Hepatocyte (in vitro differentiated cells): ENCODE data around the gene PHACTR1. TPM values are rescaled to one million over a fixed set of nuclear protein-coding genes. Genes with fewer than 3 reads are reported as not detected.

Source experiments
- DNase-seq: peaks from one replicate; pipeline ENCODE4 v3.0.0-alpha.2; 2016; ENCODE audit warnings: low spot score
- H2AFZ ChIP-seq: fragments of 200-600 bp; sonication (generic); 2 replicates; pipeline ENCODE4 v1.6.0; 2016; ENCODE audit warnings: antibody characterized with exemption, mild to moderate bottlenecking
- H3K27ac ChIP-seq: fragments of 200-600 bp; sonication (generic); 2 replicates; pipeline ENCODE4 v1.5.1; 2016; ENCODE audit warnings: mild to moderate bottlenecking
- H3K27me3 ChIP-seq: fragments of 200-600 bp; sonication (generic); 2 replicates; pipeline ENCODE4 v1.6.1; 2016
- H3K36me3 ChIP-seq: fragments of 200-600 bp; sonication (generic); replicated peaks from 2 replicates; pipeline ENCODE4 v1.5.1; 2016; ENCODE audit warnings: low read depth; ENCODE audit not compliant: insufficient read depth
- H3K4me1 ChIP-seq: fragments of 200-600 bp; sonication (generic); 2 replicates; pipeline ENCODE4 v1.5.1; 2016; ENCODE audit warnings: mild to moderate bottlenecking, moderate library complexity; ENCODE audit not compliant: insufficient read depth
- H3K4me2 ChIP-seq: fragments of 200-600 bp; sonication (generic); 2 replicates; pipeline ENCODE4 v1.6.0; 2016
- H3K4me3 ChIP-seq: fragments of 200-600 bp; sonication (generic); 2 replicates; pipeline ENCODE4 v1.5.1; 2016; ENCODE audit warnings: mild to moderate bottlenecking
- H3K79me2 ChIP-seq: fragments of 200-600 bp; sonication (generic); 2 replicates; pipeline ENCODE4 v1.6.0; 2017; ENCODE audit warnings: mild to moderate bottlenecking
- H3K9me2 ChIP-seq: fragments of 200-600 bp; sonication (generic); replicated peaks from 2 replicates; pipeline ENCODE4 v1.6.0; 2017; ENCODE audit warnings: mild to moderate bottlenecking; ENCODE audit not compliant: insufficient read depth
- H3K9me3 ChIP-seq: fragments of 200-600 bp; sonication (generic); 2 replicates; pipeline ENCODE4 v1.5.1; 2016; ENCODE audit warnings: low read depth, mild to moderate bottlenecking
- H4K20me1 ChIP-seq: fragments of 200-600 bp; sonication (generic); 2 replicates; pipeline ENCODE4 v1.6.0; 2016; ENCODE audit warnings: mild to moderate bottlenecking; ENCODE audit not compliant: insufficient read depth, poor library complexity, severe bottlenecking
- CTCF ChIP-seq: fragments of 200-600 bp; sonication (generic); IDR thresholded peaks from 2 replicates; pipeline ENCODE4 v1.5.1; 2016; ENCODE audit warnings: antibody characterized with exemption, mild to moderate bottlenecking; ENCODE audit not compliant: poor library complexity
- EZH2 ChIP-seq: fragments of 200-600 bp; sonication (generic); IDR thresholded peaks from 2 replicates; pipeline ENCODE4 v1.6.1; 2016; ENCODE audit warnings: antibody characterized with exemption, mild to moderate bottlenecking, borderline replicate concordance
- EZH2phosphoT487 ChIP-seq: fragments of 200-600 bp; sonication (generic); IDR thresholded peaks from one replicate; pipeline ENCODE4 v1.6.1; 2018; ENCODE audit warnings: antibody characterized with exemption, mild to moderate bottlenecking, low read depth, moderate library complexity; ENCODE audit not compliant: unreplicated experiment, severe bottlenecking
- WGBS: methylation state at CpG from one replicate; pipeline ENCODE4 v1.1.6; 2016; ENCODE audit warnings: low lambda C conversion rate; ENCODE audit errors: missing lambda C conversion rate; 5-methylcytosine and 5-hydroxymethylcytosine counted together
- polyA plus RNA-seq: library from polyadenylated mRNA; unstranded; fragments of >200 nt; fragmentation: Nextera tagmentation; extraction: Ambion mirVana; gene quantifications from 2 replicates; pipeline ENCODE4 v1.2.1, GENCODE V29; 2016
- total RNA-seq: library from RNA; depleted of rRNA; stranded (reverse); fragments of >200 nt; gene quantifications from 2 replicates; pipeline ENCODE4 v1.2.3, GENCODE V29; 2014

Gene PHACTR1
- total and polyA plus RNA-seq, 2 experiments from 2014 or later, result 3.0 to 4.3 TPM

- H3K4me1 ChIP-seq, result no peaks in the 10 kb centered on the region
- no peaks in the 10 kb centered on the region for H3K36me3 ChIP-seq
- no peak for TF ChIP-seq EZH2
- no peak for TF ChIP-seq EZH2phosphoT487
- TF ChIP-seq CTCF, result no peak
- H2AFZ ChIP-seq, result no peak overlapping the region
- H3K27me3 ChIP-seq, result no peaks in the 10 kb centered on the region
- H3K79me2 ChIP-seq, result no peaks in the 10 kb centered on the region
- H3K27ac ChIP-seq, result no peak overlapping the region
- DNase-seq, result no peak
- H3K4me3 ChIP-seq, result no peak overlapping the region
- no peak overlapping the region for H3K4me2 ChIP-seq
- H3K9me2 ChIP-seq, result no peaks in the 10 kb centered on the region
- H3K9me3 ChIP-seq, result no peaks in the 10 kb centered on the region
- H4K20me1 ChIP-seq, result no peaks in the 10 kb centered on the region
- 94% methylated on average over 7 of the region's 7 CpGs for WGBS
These were observed 273.6 kb downstream of the PHACTR1 start for GRCh38 chr6:12990162-12990561.

GRCh38 chr6:12991435-12991834 is 274.9 kb downstream of the PHACTR1 start:
- Histone ChIP-seq H3K36me3 (no peaks in the 10 kb centered on the region), H3K4me3 (no peak overlapping the region), H2AFZ (no peak overlapping the region), H3K27me3 (no peaks in the 10 kb centered on the region), H3K79me2 (no peaks in the 10 kb centered on the region), H3K27ac (no peak overlapping the region), H3K9me3 (no peaks in the 10 kb centered on the region), H4K20me1 (no peaks in the 10 kb centered on the region), H3K4me2 (no peak overlapping the region), H3K9me2 (no peaks in the 10 kb centered on the region), H3K4me1 (no peaks in the 10 kb centered on the region)
- 93% methylated on average over 3 of the region's 3 CpGs for WGBS
- TF ChIP-seq EZH2phosphoT487, result no peak
- TF ChIP-seq EZH2, result no peak
- TF ChIP-seq CTCF, result no peak
- no peak for DNase-seq

GRCh38 chr6:12992770-12993169 is 276.2 kb downstream of the PHACTR1 start:
- no peaks in the 10 kb centered on the region for H3K4me1 ChIP-seq
- H2AFZ ChIP-seq, result no peak overlapping the region
- 80% methylated on average over 7 of the region's 7 CpGs for WGBS
- H3K27me3 ChIP-seq, result no peaks in the 10 kb centered on the region
- H3K9me2 ChIP-seq, result no peaks in the 10 kb centered on the region
- no peak for DNase-seq
- H3K4me3 ChIP-seq, result no peak overlapping the region
- H3K4me2 ChIP-seq, result no peak overlapping the region
- H3K79me2 ChIP-seq, result no peaks in the 10 kb centered on the region
- no peaks in the 10 kb centered on the region for H4K20me1 ChIP-seq
- no peak overlapping the region for H3K27ac ChIP-seq
- no peak for TF ChIP-seq EZH2
- no peak for TF ChIP-seq EZH2phosphoT487
- no peak for TF ChIP-seq CTCF
- no peaks in the 10 kb centered on the region for H3K36me3 ChIP-seq
- no peaks in the 10 kb centered on the region for H3K9me3 ChIP-seq

- no peak overlapping the region for H3K4me3 ChIP-seq
- H3K27ac ChIP-seq, result no peak overlapping the region
- no peak for TF ChIP-seq EZH2
- no peak for TF ChIP-seq CTCF
- no peak for TF ChIP-seq EZH2phosphoT487
These were observed 276.8 kb downstream of the PHACTR1 start for GRCh38 chr6:12993283-12993898.

More at GRCh38 chr6:12993283-12993898, 276.8 kb downstream of the PHACTR1 start:
- Histone ChIP-seq H3K9me3 (no peaks in the 10 kb centered on the region), H3K36me3 (no peaks in the 10 kb centered on the region), H3K79me2 (no peaks in the 10 kb centered on the region), H3K9me2 (no peaks in the 10 kb centered on the region), H3K4me2 (no peak overlapping the region), H3K4me1 (no peaks in the 10 kb centered on the region), H4K20me1 (no peaks in the 10 kb centered on the region), H2AFZ (no peak overlapping the region), H3K27me3 (no peaks in the 10 kb centered on the region)
- 86% methylated on average over 5 of the region's 5 CpGs for WGBS
- no peak for DNase-seq
